HG03045 (cell line): ENCODE data around the gene DCAF10.
"Not testable (repeated sequence)": the region's sequence is repeated elsewhere in the genome, so short reads cannot be mapped to it uniquely, and the experiment has no call there.

Experiments used
- ATAC-seq: cut with Tn5 transposase; IDR thresholded peaks from one replicate; pipeline ENCODE4 v1.9.1; 2021; ENCODE audit warnings: mild to moderate bottlenecking, moderate library complexity; ENCODE audit not compliant: unreplicated experiment

DCAF10 gene

DNA sequence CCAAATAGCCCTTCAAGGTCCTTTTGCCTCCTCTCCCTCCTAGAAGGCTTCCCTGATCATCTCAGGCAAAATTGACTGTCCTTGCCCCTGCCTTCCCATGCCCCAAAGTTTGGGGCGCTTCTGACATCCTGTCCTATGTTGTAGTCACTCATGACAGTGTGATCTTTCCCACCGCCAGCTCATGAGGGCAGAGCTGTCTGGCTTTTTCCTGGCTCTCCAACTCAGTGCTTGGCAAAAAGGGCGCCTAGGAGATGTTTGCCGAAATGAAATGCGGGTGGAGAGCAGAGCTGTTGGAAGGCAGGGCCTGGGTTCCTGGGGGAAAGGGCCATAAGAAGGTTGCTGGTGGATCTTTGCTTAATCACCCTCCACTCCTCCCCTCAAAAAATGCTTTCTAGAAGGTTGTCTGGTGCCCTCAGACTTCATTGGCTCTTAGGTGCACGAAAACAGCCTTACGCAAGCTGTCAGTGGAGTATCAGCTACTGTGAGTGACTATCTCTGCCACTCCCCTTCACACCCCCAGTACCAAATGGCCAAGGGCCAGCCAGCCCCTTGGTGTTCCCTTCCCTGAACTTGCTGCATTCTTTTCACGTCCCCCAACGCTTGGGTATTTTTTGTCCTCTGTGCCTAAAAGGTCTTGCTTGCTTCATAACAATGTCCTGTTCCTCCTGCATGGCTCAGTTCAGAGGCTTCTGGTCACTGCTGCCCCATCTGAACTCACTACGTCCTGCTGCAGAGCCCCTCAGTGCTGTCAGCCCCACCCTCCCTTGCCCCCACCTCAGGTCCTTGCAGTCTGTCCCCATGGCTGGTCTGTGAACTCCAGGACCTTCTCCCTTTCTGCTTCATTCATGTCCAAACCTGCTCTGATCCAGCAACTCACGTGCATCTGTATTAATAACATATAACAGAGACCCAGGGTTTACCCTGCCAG is 106.0 kb downstream of the DCAF10 start:
- no peak for ATAC-seq

DNA sequence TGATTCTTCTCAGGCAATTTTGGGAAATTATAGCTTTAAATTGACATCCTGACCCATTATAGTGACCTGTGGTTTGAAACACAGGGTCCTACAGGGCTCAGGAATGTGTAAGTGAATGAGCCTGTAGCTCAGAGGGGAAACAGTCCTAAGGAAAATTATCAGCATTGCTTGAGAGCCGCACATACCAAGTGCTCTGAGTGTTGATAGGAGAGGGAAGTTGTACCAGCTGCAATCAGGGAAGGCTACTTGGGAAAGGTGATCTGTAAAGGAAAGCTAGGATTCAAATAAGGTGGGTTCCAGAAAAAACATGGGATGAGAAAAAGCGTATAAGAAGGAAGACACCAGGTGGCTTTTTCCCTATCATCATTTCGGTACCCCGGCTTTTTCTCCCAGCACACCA is 107.7 kb downstream of the DCAF10 start:
- ATAC-seq, result no peak

DNA sequence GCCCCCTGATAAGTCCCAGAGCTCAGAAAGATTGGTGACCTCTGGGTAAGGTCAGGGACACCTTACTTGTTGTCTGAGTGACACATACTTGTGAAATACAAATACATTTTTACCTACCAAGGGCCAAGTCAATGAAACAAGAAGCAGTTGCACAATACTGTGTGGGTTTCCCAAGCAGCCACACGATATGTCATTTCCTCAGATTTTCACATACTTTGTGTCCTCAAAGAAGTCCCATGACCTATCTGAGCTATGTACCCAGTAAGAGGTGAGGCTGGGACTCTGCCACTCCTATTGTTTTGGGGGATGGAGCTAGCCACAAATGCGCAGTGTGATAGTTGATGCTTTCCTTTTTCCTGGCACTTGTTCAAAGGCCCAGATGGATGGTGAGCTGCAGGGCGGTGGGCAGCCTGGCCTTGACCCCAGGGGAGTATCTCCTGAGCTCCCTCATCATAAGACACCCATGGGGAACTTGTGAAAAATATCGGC is 108.1 kb downstream of the DCAF10 start:
- ATAC-seq, result no peak

DNA sequence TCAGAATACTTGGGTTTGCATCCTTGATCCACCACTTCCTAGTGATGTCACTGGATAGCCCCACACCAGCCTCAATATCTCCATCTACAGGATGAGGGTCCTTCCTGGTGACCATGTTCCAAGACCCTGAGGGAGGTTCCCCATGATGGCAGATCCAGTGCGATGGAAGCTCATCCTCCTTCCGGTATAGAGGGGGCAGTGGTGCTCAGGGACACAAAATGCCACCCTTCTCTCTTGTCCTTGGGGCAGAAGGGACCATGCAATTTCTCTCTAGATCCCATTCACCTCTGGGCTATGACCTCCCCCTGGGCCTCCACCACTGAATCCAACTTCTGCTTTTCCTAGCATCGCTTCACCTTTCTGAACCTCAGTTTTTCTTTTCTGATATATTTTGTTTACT is 108.7 kb downstream of the DCAF10 start:
- no peak for ATAC-seq

DNA sequence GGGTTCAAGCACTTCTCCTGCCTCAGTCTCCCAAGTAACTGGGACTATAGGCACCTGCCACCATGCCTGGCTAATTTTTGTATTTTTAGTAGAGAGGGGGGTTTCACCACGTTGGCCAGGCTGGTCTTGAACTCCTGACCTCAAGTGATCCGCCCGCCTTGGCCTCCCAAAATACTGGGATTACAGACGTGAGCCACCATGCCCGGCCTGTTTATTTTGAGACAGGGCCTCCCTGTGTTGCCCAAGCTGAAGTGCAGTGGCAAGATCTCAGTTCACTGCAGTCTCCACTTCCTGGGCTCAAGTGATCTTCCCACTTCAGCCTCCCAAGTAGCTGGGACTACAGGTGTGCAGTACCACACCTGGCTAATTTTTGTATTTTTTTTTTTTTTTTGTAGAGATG is 109.2 kb downstream of the DCAF10 start:
- ATAC-seq, result not testable (repeated sequence)

DNA sequence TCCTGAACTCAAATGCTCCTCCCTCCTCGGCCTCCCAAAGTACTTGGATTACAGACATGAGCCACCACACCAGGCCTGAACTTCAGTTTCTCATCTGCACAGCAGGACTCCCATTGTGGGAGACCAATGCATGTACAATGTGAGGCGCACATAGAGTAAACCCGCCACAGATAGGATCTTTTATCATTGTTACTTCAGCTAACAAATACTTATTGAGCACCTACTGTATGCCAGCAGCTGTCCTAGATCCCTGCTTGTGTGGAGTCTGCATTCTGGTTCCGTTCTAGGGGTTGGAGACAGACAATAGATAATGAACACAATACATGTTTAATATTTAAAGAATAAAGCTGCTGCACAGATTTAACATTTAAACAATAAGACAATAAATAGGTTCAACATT is 109.7 kb downstream of the DCAF10 start:
- ATAC-seq, result no peak

DNA sequence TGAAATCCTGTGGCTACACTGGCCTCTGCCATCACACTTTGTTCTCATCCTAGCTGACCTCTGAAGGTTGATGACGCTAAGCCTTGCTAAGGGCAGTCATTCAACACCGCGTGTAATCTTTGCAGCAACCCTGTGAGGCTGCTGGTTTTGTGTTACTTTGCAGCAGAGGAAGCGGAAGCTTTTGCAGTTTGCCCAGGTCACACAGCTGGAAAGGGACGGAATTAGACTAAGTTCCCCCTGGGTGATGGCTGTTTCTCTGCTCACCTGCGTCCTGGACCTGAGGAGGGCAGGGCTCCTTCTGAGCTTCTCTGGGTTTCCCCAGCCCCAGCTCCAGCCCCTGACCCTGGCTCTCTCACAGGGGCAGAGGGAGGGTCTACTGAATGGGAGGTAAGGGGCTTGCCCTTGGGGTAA is 110.7 kb downstream of the DCAF10 start:
- no peak for ATAC-seq

DNA sequence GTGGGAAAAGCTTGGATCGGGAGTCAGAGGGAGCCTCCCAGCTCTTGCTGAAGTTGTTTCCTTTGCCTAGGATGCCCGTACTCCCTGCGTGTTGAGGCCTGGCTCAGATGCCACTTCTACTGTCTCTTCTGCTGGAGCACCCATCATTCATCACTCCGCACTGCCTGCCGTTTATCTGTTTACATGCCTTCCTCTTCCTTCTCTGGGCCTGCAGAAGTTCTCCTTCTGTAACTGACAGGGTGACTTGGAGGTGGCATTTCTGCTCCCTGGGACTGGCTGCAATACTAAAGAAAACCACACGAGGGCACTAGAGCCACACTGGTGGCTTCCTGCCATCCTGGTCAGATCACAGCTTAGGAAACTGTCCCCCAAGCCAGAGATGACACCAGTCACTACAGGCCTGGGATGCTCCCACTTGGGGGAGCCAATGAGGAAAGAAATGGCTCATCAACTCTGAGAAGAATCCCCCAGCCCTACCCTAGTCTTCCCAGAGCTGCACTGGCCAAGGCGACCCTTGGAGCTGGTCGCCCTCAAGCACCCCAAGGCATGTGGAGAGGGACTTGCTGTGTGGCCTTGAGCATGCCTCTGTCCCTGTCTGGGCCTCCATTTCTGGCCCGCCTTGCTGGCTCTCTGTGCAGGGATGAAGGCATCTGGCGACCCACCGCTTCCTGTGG is 113.0 kb downstream of the DCAF10 start:
- ATAC-seq, result peak; percentile 73

DNA sequence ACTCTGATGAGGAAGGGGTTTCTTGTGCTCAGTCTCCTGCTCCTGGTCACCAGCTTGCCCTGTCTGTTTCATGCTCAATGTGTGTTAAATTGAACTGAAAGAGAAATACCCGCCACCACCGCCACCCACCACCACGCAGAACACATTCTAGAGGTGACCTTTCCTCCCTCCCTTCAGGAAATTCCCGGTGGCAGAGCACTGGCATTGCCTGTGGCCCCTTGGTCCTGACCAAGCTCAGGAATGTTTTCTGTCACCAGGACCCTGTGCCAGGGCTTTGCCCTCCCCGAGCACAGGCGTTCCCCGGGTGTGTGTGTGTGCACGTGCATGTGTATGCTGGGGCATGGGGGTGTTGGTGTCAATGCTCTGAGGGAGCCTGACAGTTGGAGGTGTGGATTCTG is 113.6 kb downstream of the DCAF10 start:
- ATAC-seq, result no peak

DNA sequence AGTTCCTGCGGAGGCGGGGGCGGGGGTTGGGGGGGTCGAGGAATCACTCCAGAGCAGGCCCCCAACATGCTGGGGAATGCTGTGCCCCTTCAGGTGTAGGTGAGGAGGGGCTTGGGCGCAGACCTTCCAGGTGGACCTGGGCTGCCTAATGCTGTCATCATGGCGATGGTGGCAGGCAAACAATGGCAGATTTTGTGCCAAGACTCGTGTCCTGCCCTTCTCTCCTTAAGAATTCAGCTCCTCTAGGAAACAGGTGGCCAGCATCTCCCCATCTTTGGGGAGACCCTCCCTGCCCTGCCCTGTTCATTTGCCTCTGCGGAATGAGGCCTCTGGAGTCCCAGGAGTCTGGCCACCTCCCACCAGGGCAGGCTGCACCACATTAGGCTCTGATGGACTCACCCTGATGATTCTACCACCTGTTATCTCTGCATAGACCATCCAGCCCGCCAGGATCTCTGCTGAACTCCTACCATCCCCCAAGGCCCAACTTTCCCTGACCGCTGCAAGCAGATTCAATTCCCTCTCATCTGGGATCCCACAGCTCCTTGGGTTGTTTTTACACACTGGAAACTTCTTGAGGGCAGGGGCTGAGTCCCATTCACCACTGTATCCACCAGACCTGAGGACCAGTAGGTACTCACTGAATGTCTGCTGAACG is 114.2 kb downstream of the DCAF10 start:
- ATAC-seq, result no peak

DNA sequence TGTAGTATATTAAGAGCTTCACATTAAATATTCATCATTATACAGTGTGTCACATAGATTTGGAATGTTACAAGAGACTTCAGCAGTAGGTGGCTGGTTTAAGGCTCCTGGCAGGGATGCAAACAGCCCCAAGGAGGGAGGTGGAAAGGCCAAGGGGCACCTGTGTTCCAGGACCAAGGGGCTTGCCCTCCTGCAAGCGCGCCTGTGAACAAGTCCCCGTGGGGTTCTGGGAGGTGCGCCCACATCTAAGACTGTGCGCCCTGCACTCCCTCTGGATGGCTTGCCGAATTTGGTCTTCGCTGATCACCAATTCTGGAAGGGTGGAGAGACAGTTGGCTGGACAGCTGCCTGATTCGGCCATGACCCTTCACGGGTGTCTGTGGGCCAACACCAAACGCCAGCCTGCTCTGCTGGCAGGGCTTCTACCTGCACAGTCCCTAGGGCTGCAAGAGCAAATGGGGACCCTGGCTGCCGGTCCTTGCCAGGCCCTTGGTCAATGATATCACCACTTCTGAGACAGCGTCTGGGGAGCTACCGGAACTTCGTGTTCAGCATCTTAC is 115.4 kb downstream of the DCAF10 start:
- no peak for ATAC-seq

DNA sequence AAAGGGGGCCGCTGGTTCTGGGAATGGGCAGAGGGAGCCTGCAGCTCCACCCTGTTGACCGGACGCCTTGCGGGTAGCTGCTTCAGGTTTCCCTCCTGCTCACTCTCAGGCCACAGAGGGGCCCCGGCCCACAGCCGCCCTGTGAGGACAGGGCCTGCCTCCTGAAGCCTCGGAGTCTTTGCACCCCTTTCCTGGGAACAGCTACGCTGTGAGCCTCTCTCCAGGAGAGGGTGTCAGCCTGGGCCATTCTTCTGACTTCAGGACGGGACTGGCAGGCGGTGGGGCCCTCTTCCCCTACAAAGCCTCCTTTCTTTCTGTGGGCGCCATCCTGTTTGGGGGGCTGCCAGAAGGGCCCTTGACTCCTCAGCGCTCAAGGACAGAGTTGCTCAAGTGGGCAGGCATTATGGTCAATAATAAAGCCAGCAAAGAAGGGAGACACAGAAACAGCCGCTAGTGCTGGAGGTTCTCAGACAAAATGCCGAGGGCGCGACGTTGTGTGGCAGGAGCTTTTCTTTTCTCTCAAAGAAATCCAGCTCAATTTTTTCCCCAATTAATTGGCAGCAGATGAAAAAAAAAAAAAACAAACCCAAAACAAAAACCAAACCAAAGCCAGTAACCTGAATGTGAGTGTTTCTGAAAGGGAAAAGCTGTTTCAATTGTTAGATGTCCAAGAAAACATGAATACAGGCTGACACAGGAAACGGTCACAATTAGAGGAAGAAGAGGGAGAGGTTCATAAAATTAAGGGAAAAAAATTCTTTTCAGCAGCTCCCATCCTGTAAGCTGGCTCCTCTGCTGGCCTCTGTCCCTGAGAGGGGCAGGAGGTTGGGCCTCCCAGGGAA is 116.1 kb downstream of the DCAF10 start:
- ATAC-seq, result no peak
